ENCODE data around the gene COX6A2. TPM values are rescaled to one million over a fixed set of nuclear protein-coding genes. Genes with fewer than 3 reads are reported as not detected.
"Not testable (repeated sequence)": the region's sequence is repeated elsewhere in the genome, so short reads cannot be mapped to it uniquely, and the experiment has no call there.

The COX6A2 gene
- total RNA-seq, 2 donors from 2014 or later, result 743 to 769 TPM

- intact Hi-C loops (cut with DNase I), result no loop called here
- DNase-seq (no peak), ATAC-seq (no peak)
Observed at GRCh38 chr16:31417916-31418315, 10.2 kb downstream of the COX6A2 start.

GRCh38 chr16:31417036-31417435 lies 11.1 kb downstream of the COX6A2 start:
- ATAC-seq; DNase-seq; intact Hi-C loops (cut with DNase I): not testable (repeated sequence)

- DNase-seq (no peak), ATAC-seq (no peak)
- intact Hi-C loops (cut with DNase I), result no loop called here
Observed at GRCh38 chr16:31416371-31416770, 11.8 kb downstream of the COX6A2 start.

GRCh38 chr16:31414706-31415105 lies 13.5 kb downstream of the COX6A2 start:
- DNase-seq (no peak), ATAC-seq (no peak)
- intact Hi-C loops (cut with DNase I), result no loop called here

- no peak for DNase-seq
- intact Hi-C loops (cut with DNase I), result no loop called here
- ATAC-seq, result no peak
Observed at GRCh38 chr16:31413943-31414342, 14.2 kb downstream of the COX6A2 start.

- ATAC-seq (no peak), DNase-seq (no peak)
- intact Hi-C loops (cut with DNase I), result no loop called here
Observed at GRCh38 chr16:31413381-31413780, 14.8 kb downstream of the COX6A2 start.

- ATAC-seq (no peak), DNase-seq (no peak)
- intact Hi-C loops (cut with DNase I), result no loop called here
Observed at GRCh38 chr16:31412750-31413149, 15.4 kb downstream of the COX6A2 start.

GRCh38 chr16:31411024-31411844 lies 16.9 kb downstream of the COX6A2 start:
- DNase-seq (no peak), ATAC-seq (no peak)
- intact Hi-C loops (cut with DNase I), result no loop called here

- intact Hi-C loops (cut with DNase I), result no loop called here
- ATAC-seq (no peak), DNase-seq (no peak)
Observed at GRCh38 chr16:31410082-31410481, 18.1 kb downstream of the COX6A2 start.

GRCh38 chr16:31409433-31409832 lies 18.7 kb downstream of the COX6A2 start:
- DNase-seq (no peak), ATAC-seq (no peak)
- intact Hi-C loops (cut with DNase I), result no loop called here

GRCh38 chr16:31407406-31407805 lies 20.8 kb downstream of the COX6A2 start:
- DNase-seq (no peak), ATAC-seq (no peak)
- intact Hi-C loops (cut with DNase I), result no loop called here

- intact Hi-C loops (cut with DNase I), result no loop called here
- ATAC-seq (peak; percentile 68 to 70), DNase-seq (no peak)
Observed at GRCh38 chr16:31404353-31405064, 23.7 kb downstream of the COX6A2 start.

- intact Hi-C loops (cut with DNase I), result no loop called here
- ATAC-seq (no peak), DNase-seq (no peak)
Observed at GRCh38 chr16:31403590-31404352, 24.4 kb downstream of the COX6A2 start.

GRCh38 chr16:31402687-31403086 lies 25.5 kb downstream of the COX6A2 start:
- DNase-seq, result no peak
- intact Hi-C loops (cut with DNase I), result no loop called here
- no peak for ATAC-seq

- intact Hi-C loops (cut with DNase I), result no loop called here
- DNase-seq (no peak), ATAC-seq (no peak)
Observed at GRCh38 chr16:31401436-31401835, 26.7 kb downstream of the COX6A2 start.

GRCh38 chr16:31400191-31400590 lies 28.0 kb downstream of the COX6A2 start:
- DNase-seq (no peak), ATAC-seq (peak in 1 of 2 donors; percentile 28)
- intact Hi-C loops (cut with DNase I), result no loop called here

- intact Hi-C loops (cut with DNase I), result no loop called here
- ATAC-seq (no peak), DNase-seq (no peak)
Observed at GRCh38 chr16:31397701-31398100, 30.5 kb downstream of the COX6A2 start.

- no peak for DNase-seq
- ATAC-seq, result no peak
- intact Hi-C loops (cut with DNase I), result no loop called here
Observed at GRCh38 chr16:31397096-31397660, 31.0 kb downstream of the COX6A2 start.

- DNase-seq, result no peak
- intact Hi-C loops (cut with DNase I), result no loop called here
- peak; percentile 47 to 50 for ATAC-seq
Observed at GRCh38 chr16:31395647-31396046, 32.5 kb downstream of the COX6A2 start.

GRCh38 chr16:31393056-31393455 lies 35.1 kb downstream of the COX6A2 start, which contains the start of gene ITGAD:
TSS of gene ITGAD (plus strand) at chr16:31393335. CDS start at chr16:31393361, 26 bp downstream.
- intact Hi-C loops (cut with DNase I), result no loop called here
- no peak for ATAC-seq

More at GRCh38 chr16:31393056-31393455, 35.1 kb downstream of the COX6A2 start, which contains the start of gene ITGAD:
- no peak for DNase-seq

All from left cardiac atrium (tissue), 4 donors.